HEK293 (cell line): ENCODE results near the gene TSEN54.

Experiments used
- CTCF ChIA-PET: fragments of 350-600 bp; formaldehyde crosslinking; extraction: SDS; loops from one replicate; lab custom pipeline; 2021; ENCODE audit warnings: antibody characterized with exemption; lab: Yijun Ruan, JAX
- POLR2A ChIA-PET: fragments of 300-600 bp; formaldehyde crosslinking; extraction: SDS; loops from one replicate; lab custom pipeline; 2020; ENCODE audit warnings: antibody characterized with exemption, inconsistent platforms; lab: Yijun Ruan, JAX
- H3K27ac ChIP-seq: fragments of 200-500 bp; sonication (Bioruptor generic); 2 replicates; pipeline ENCODE4 v1.5.1; 2014; ENCODE audit warnings: low read depth, low read length, control low read depth, inconsistent platforms; ENCODE audit errors: extremely low read depth
- H3K36me3 ChIP-seq, 2 experiments: fragments of 200-500 bp in 1 of 2; sonication (Bioruptor generic) in 1 of 2; 1 replicate in 1 of 2; 2 replicates in 1 of 2; pipeline ENCODE4 v1.5.1; 2014 to 2017; ENCODE audit warnings: inconsistent platforms in 2 of 2, low read length in 2 of 2; ENCODE audit not compliant: control insufficient read depth in 2 of 2, insufficient read depth in 1 of 2
- H3K4me1 ChIP-seq: fragments of 200-500 bp; sonication (Bioruptor generic); 2 replicates; pipeline ENCODE4 v1.5.1; 2014; ENCODE audit warnings: mild to moderate bottlenecking, low read length, inconsistent platforms; ENCODE audit not compliant: control insufficient read depth, insufficient read depth
- H3K4me3 ChIP-seq: 2 replicates; pipeline ENCODE4 v1.5.1; 2011; ENCODE audit warnings: low read depth, mild to moderate bottlenecking, control low read depth, low read length, moderate library complexity
- H3K9me3 ChIP-seq: fragments of 200-500 bp; sonication (Bioruptor generic); 2 replicates; pipeline ENCODE4 v1.5.1; 2014; ENCODE audit warnings: low read depth, low read length, inconsistent platforms; ENCODE audit not compliant: control insufficient read depth, insufficient read depth
- KLF1 ChIP-seq: fragments of 450-650 bp; formaldehyde crosslinking; IDR thresholded peaks from 2 replicates; pipeline ENCODE4 v1.5.1; 2016; ENCODE audit warnings: missing biosample characterization, missing genetic modification characterization
- KLF17 ChIP-seq: fragments of 450-650 bp; formaldehyde crosslinking; IDR thresholded peaks from 2 replicates; pipeline ENCODE4 v1.5.1; 2016; ENCODE audit warnings: missing biosample characterization, missing genetic modification characterization
- MZF1 ChIP-seq: fragments of 450-650 bp; formaldehyde crosslinking; IDR thresholded peaks from 2 replicates; pipeline ENCODE4 v1.5.1; 2017; ENCODE audit warnings: missing biosample characterization, missing genetic modification characterization, borderline replicate concordance
- PRDM2 ChIP-seq: fragments of 450-650 bp; formaldehyde crosslinking; IDR thresholded peaks from 2 replicates; pipeline ENCODE4 v1.5.1; 2016; ENCODE audit warnings: missing biosample characterization, missing genetic modification characterization, borderline replicate concordance
- SALL2 ChIP-seq: fragments of 450-650 bp; formaldehyde crosslinking; IDR thresholded peaks from 2 replicates; pipeline ENCODE4 v1.5.0; 2017; ENCODE audit warnings: missing biosample characterization, mild to moderate bottlenecking, missing genetic modification characterization, borderline replicate concordance
- ZBTB20 ChIP-seq: fragments of 450-650 bp; formaldehyde crosslinking; IDR thresholded peaks from 2 replicates; pipeline ENCODE4 v1.5.1; 2016; ENCODE audit warnings: missing biosample characterization, missing genetic modification characterization
- ZBTB48 ChIP-seq: fragments of 450-650 bp; formaldehyde crosslinking; IDR thresholded peaks from 2 replicates; pipeline ENCODE4 v1.5.1; 2016; ENCODE audit warnings: missing biosample characterization, missing genetic modification characterization
- ZFHX2 ChIP-seq: fragments of 450-650 bp; formaldehyde crosslinking; conservative IDR thresholded peaks from 2 replicates; pipeline ENCODE4 v1.5.1; 2016; ENCODE audit warnings: missing biosample characterization, missing genetic modification characterization
- ZFP41 ChIP-seq: fragments of 450-650 bp; formaldehyde crosslinking; IDR thresholded peaks from 2 replicates; pipeline ENCODE4 v1.5.1; 2016; ENCODE audit warnings: missing biosample characterization, missing genetic modification characterization, borderline replicate concordance
- ZNF174 ChIP-seq: fragments of 450-650 bp; formaldehyde crosslinking; IDR thresholded peaks from 2 replicates; pipeline ENCODE4 v1.5.0; 2017; ENCODE audit warnings: missing biosample characterization, mild to moderate bottlenecking, missing genetic modification characterization
- ZNF202 ChIP-seq: fragments of 450-650 bp; formaldehyde crosslinking; IDR thresholded peaks from 2 replicates; pipeline ENCODE4 v1.5.1; 2016; ENCODE audit warnings: missing biosample characterization, missing genetic modification characterization, borderline replicate concordance
- ZNF423 ChIP-seq: fragments of 450-650 bp; formaldehyde crosslinking; IDR thresholded peaks from 2 replicates; pipeline ENCODE4 v1.5.1; 2016; ENCODE audit warnings: missing biosample characterization, missing genetic modification characterization
- ZNF473 ChIP-seq: fragments of 450-650 bp; formaldehyde crosslinking; IDR thresholded peaks from 2 replicates; pipeline ENCODE4 v1.5.1; 2017; ENCODE audit warnings: missing biosample characterization, missing genetic modification characterization
- ZNF600 ChIP-seq: fragments of 450-650 bp; formaldehyde crosslinking; IDR thresholded peaks from 2 replicates; pipeline ENCODE4 v1.5.1; 2016; ENCODE audit warnings: missing biosample characterization, missing genetic modification characterization
- ZNF623 ChIP-seq: fragments of 450-650 bp; formaldehyde crosslinking; IDR thresholded peaks from 2 replicates; pipeline ENCODE4 v1.5.1; 2016; ENCODE audit warnings: missing biosample characterization, missing genetic modification characterization
- ZNF76 ChIP-seq: fragments of 450-650 bp; formaldehyde crosslinking; IDR thresholded peaks from 2 replicates; pipeline ENCODE4; 2016; ENCODE audit warnings: low read depth, missing biosample characterization, missing genetic modification characterization, borderline replicate concordance
- ZNF776 ChIP-seq: fragments of 450-650 bp; formaldehyde crosslinking; IDR thresholded peaks from 2 replicates; pipeline ENCODE4 v1.5.0; 2017; ENCODE audit warnings: missing biosample characterization, missing genetic modification characterization, borderline replicate concordance
- ZSCAN23 ChIP-seq: fragments of 450-650 bp; formaldehyde crosslinking; IDR thresholded peaks from 2 replicates; pipeline ENCODE4 v1.5.1; 2016; ENCODE audit warnings: missing biosample characterization, missing genetic modification characterization

The TSEN54 gene

GRCh38 chr17:75539967-75540729 is 23.8 kb downstream of the TSEN54 start:
- Histone ChIP-seq H3K27ac (no peak overlapping the region), H3K4me1 (no peaks in the 10 kb centered on the region), H3K4me3 (no peak overlapping the region), H3K9me3 (no peaks in the 10 kb centered on the region), H3K36me3 (no peaks in the 10 kb centered on the region; a peak in 1 of 3 replicates)
- TF ChIP-seq ZNF776 (tag by site-specific recombination), result no peak
- no peak for TF ChIP-seq ZFP41 (tag by site-specific recombination)
- TF ChIP-seq ZNF174 (tag by site-specific recombination), result no peak
- peak; percentile 30; the same call in 1 of the 2 replicates for TF ChIP-seq ZBTB20 (tag by site-specific recombination)
- TF ChIP-seq SALL2 (tag by site-specific recombination), result no peak
- TF ChIP-seq MZF1 (tag by site-specific recombination), result no peak
- 0 out of 2 replicates have a peak, but pooled peaks have one; percentile 11 for TF ChIP-seq ZNF600
- peak; percentile 86 for TF ChIP-seq ZBTB48 (tag by site-specific recombination)
- ChIA-PET POLR2A (interaction anchor here (0.6 kb wide), 1 partner anchor 9 kb away, joined by 3 read pairs; no protein-coding TSS in a partner anchor), CTCF (interaction anchor here (0.5 to 1.0 kb wide), 4 partner anchors 9 to 1108 kb away, joined by 3 to 5 read pairs (median 3); partner anchors contain the start of gene TSEN54)

GRCh38 chr17:75540923-75541503 is 24.7 kb downstream of the TSEN54 start:
- H3K4me3 ChIP-seq, result no peak overlapping the region
- H3K36me3 ChIP-seq, result no peaks in the 10 kb centered on the region; a peak in 1 of 3 replicates
- H3K4me1 ChIP-seq, result no peaks in the 10 kb centered on the region
- H3K9me3 ChIP-seq, result no peaks in the 10 kb centered on the region
- peak; percentile 31; the same call in 1 of the 2 replicates for TF ChIP-seq KLF17 (tag by site-specific recombination)
- peak; percentile 24; the same call in 1 of the 2 replicates for TF ChIP-seq ZFHX2
- TF ChIP-seq ZSCAN23 (tag by site-specific recombination), result no peak
- TF ChIP-seq KLF1 (tag by site-specific recombination), result peak; percentile 88
- no peak overlapping the region for H3K27ac ChIP-seq
- CTCF ChIA-PET, result interaction anchor here (0.5 kb wide), 1 partner anchor 25 kb away, joined by 3 read pairs; the partner anchor contains the start of gene TSEN54
- POLR2A ChIA-PET, result no interaction called here

- Histone ChIP-seq H3K36me3 (no peaks in the 10 kb centered on the region; a peak in 1 of 3 replicates), H3K4me1 (no peaks in the 10 kb centered on the region), H3K9me3 (no peaks in the 10 kb centered on the region), H3K27ac (no peak overlapping the region), H3K4me3 (no peak overlapping the region)
- TF ChIP-seq PRDM2 (tag by site-specific recombination) (no peak), ZNF473 (tag by site-specific recombination) (no peak), ZNF423 (no peak), ZNF202 (tag by site-specific recombination) (no peak), ZNF76 (tag by site-specific recombination) (no peak), KLF1 (tag by site-specific recombination) (no peak), ZNF623 (tag by site-specific recombination) (no peak)
- CTCF ChIA-PET, result interaction anchor here (0.6 to 1.5 kb wide), 6 partner anchors 9 to 271 kb away, joined by 3 to 6 read pairs (median 3); partner anchors contain the start of gene MIF4GD
- POLR2A ChIA-PET, result interaction anchor here (0.6 to 1.3 kb wide), 2 partner anchors 11 to 19 kb away, joined by 5 read pairs; no protein-coding TSS in a partner anchor
These were observed 25.9 kb downstream of the TSEN54 start for GRCh38 chr17:75542229-75542628.
